H1 (cell line): ENCODE data around the gene KRTAP5-1. TPM values are rescaled to one million over a fixed set of nuclear protein-coding genes. Genes with fewer than 3 reads are reported as not detected.

ENCODE experiments used
- CTCF ChIA-PET: fragments of 300-600 bp; sonication (Branson Sonifier 250); formaldehyde crosslinking; loops from one replicate; lab custom pipeline; 2021; ENCODE audit not compliant: partially characterized antibody; lab: Charles Lee
- POLR2A ChIA-PET: fragments of 300-600 bp; sonication (Branson Sonifier 250); formaldehyde crosslinking; loops from one replicate; lab custom pipeline; 2021; ENCODE audit warnings: inconsistent platforms; ENCODE audit not compliant: partially characterized antibody; lab: Charles Lee
- DNase-seq, 2 experiments: peaks; one replicate each; pipeline versions ENCODE4 v3.0.0 to v3.0.0-alpha.2; 2010 to 2022; ENCODE audit warnings: low spot score in 2 of 2, low read depth in 1 of 2, mixed read lengths in 1 of 2
- FAIRE-seq: peaks from 2 replicates; lab custom pipeline; 2011; peaks lifted over from hg19 to GRCh38; lab: Jason Lieb, UNC
- H2AFZ ChIP-seq: 2 replicates; pipeline ENCODE4 v1.8.1; 2012; ENCODE audit warnings: low read length, inconsistent platforms
- H2AK5ac ChIP-seq: 2 replicates; pipeline ENCODE4 v1.6.1; 2013; ENCODE audit warnings: low read depth, low read length
- H2BK120ac ChIP-seq: replicated peaks from 2 replicates; pipeline ENCODE3; 2013; ENCODE audit warnings: low read depth, low read length, inconsistent platforms
- H2BK12ac ChIP-seq: 2 replicates; pipeline ENCODE4 v1.6.1; 2013; ENCODE audit warnings: low read depth, low read length
- H2BK15ac ChIP-seq: 2 replicates; pipeline ENCODE4 v1.6.1; 2013; ENCODE audit warnings: low read length
- H2BK20ac ChIP-seq: 2 replicates; pipeline ENCODE4 v1.6.1; 2013; ENCODE audit warnings: low read length
- H2BK5ac ChIP-seq: 2 replicates; pipeline ENCODE4 v1.6.1; 2013; ENCODE audit warnings: low read depth, low read length
- H3K14ac ChIP-seq: 2 replicates; pipeline ENCODE4 v1.6.1; 2013; ENCODE audit warnings: inconsistent platforms; ENCODE audit not compliant: insufficient read length
- H3K18ac ChIP-seq: 2 replicates; pipeline ENCODE4 v1.6.1; 2013; ENCODE audit warnings: low read length; ENCODE audit errors: extremely low read depth
- H3K23ac ChIP-seq: 2 replicates; pipeline ENCODE4 v1.6.1; 2013; ENCODE audit warnings: inconsistent platforms; ENCODE audit not compliant: insufficient read length
- H3K23me2 ChIP-seq: 2 replicates; pipeline ENCODE4 v1.6.1; 2013; ENCODE audit warnings: low read depth, low read length
- H3K27ac ChIP-seq: 2 replicates; pipeline ENCODE4 v1.6.1; 2011; ENCODE audit warnings: low read depth, low read length, inconsistent platforms
- H3K27me3 ChIP-seq, 4 experiments: replicated peaks in 1 of 4; 1 replicate in 1 of 4; 2 replicates in 3 of 4; pipeline versions ENCODE4 v1.6.1 to v1.8.1; 2011 to 2013; ENCODE audit warnings: low read length in 3 of 4, mild to moderate bottlenecking in 3 of 4, inconsistent platforms in 2 of 4, mixed read lengths in 2 of 4, moderate library complexity in 1 of 4; ENCODE audit not compliant: control insufficient read depth in 3 of 4, insufficient read depth in 3 of 4; ENCODE audit errors: extremely low read depth in 1 of 4
- H3K36me3 ChIP-seq, 4 experiments: 2 replicates each; pipeline versions ENCODE4 v1.6.1 to v1.8.1; 2011 to 2013; ENCODE audit warnings: mild to moderate bottlenecking in 4 of 4, low read length in 3 of 4, moderate library complexity in 2 of 4, control low read depth in 1 of 4, inconsistent platforms in 1 of 4; ENCODE audit not compliant: insufficient read depth in 4 of 4, control insufficient read depth in 2 of 4
- H3K4ac ChIP-seq: replicated peaks from 2 replicates; pipeline ENCODE3; 2013; ENCODE audit warnings: low read length, low read depth, mixed read lengths, inconsistent platforms; ENCODE audit not compliant: insufficient read length
- H3K4me1 ChIP-seq, 4 experiments: replicated peaks in 1 of 4; 1 replicate in 1 of 4; 2 replicates in 3 of 4; pipeline versions ENCODE4 v1.6.1 to v1.8.1; 2011 to 2013; ENCODE audit warnings: low read length in 3 of 4, inconsistent platforms in 2 of 4, mixed read lengths in 1 of 4; ENCODE audit not compliant: insufficient read depth in 4 of 4, control insufficient read depth in 3 of 4
- H3K4me2 ChIP-seq, 2 experiments: 2 replicates each; pipeline versions ENCODE4 v1.6.1 to v1.8.1; 2011 to 2013; ENCODE audit warnings: low read depth in 2 of 2, low read length in 2 of 2, control low read depth in 1 of 2, inconsistent platforms in 1 of 2, mild to moderate bottlenecking in 1 of 2; ENCODE audit not compliant: insufficient read depth in 1 of 2
- H3K4me3 ChIP-seq, 4 experiments: fragments of 200-600, 300-600 bp in 1 of 4; sonication (generic), shearing (Covaris generic), sonication (Bioruptor Twin) in 1 of 4; 2 replicates each; pipeline versions ENCODE4 v1.5.1 to v1.8.1; 2011 to 2016; ENCODE audit warnings: low read length in 4 of 4, low read depth in 3 of 4, control low read depth in 2 of 4, inconsistent platforms in 2 of 4, mild to moderate bottlenecking in 2 of 4, mixed read lengths in 1 of 4, moderate library complexity in 1 of 4; ENCODE audit not compliant: insufficient read depth in 2 of 4; ENCODE audit errors: extremely low read depth in 1 of 4
- H3K56ac ChIP-seq: replicated peaks from 2 replicates; pipeline ENCODE3; 2013; ENCODE audit warnings: low read depth, mild to moderate bottlenecking, mixed read lengths, low read length, inconsistent platforms; ENCODE audit not compliant: insufficient read length
- H3K79me1 ChIP-seq: 2 replicates; pipeline ENCODE4 v1.6.1; 2013; ENCODE audit warnings: low read depth, low read length, control low read depth
- H3K79me2 ChIP-seq, 2 experiments: 2 replicates each; pipeline versions ENCODE4 v1.6.1 to v1.8.1; 2012 to 2013; ENCODE audit warnings: low read length in 2 of 2, mild to moderate bottlenecking in 2 of 2, inconsistent platforms in 1 of 2; ENCODE audit not compliant: insufficient read depth in 2 of 2, control insufficient read depth in 1 of 2
- H3K9ac ChIP-seq, 4 experiments: replicated peaks in 1 of 4; 1 replicate in 1 of 4; 2 replicates in 3 of 4; pipeline versions ENCODE4 v1.6.1 to v1.8.1; 2011 to 2013; ENCODE audit warnings: low read depth in 3 of 4, low read length in 3 of 4, control low read depth in 2 of 4, mild to moderate bottlenecking in 2 of 4, moderate library complexity in 2 of 4, inconsistent platforms in 1 of 4; ENCODE audit errors: extremely low read depth in 1 of 4
- H3K9me3 ChIP-seq, 2 experiments: 2 replicates each; pipeline versions ENCODE4 v1.6.1 to v1.8.1; 2012 to 2013; ENCODE audit warnings: mild to moderate bottlenecking in 2 of 2, moderate library complexity in 2 of 2, control low read depth in 1 of 2, inconsistent platforms in 1 of 2, low read depth in 1 of 2, low read length in 1 of 2, mixed read lengths in 1 of 2; ENCODE audit not compliant: insufficient read depth in 2 of 2
- H4K20me1 ChIP-seq, 2 experiments: replicated peaks in 1 of 2; 2 replicates each; pipeline versions ENCODE3 to v1.8.1; 2011 to 2013; ENCODE audit warnings: inconsistent platforms in 2 of 2, low read length in 2 of 2, mild to moderate bottlenecking in 1 of 2; ENCODE audit not compliant: insufficient read depth in 2 of 2, control insufficient read depth in 1 of 2
- H4K5ac ChIP-seq: 2 replicates; pipeline ENCODE4 v1.6.1; 2013; ENCODE audit warnings: low read length, low read depth, mixed read lengths, inconsistent platforms; ENCODE audit not compliant: insufficient read length
- H4K8ac ChIP-seq: 2 replicates; pipeline ENCODE4 v1.8.0; 2013; ENCODE audit warnings: mild to moderate bottlenecking, moderate library complexity, low read length, inconsistent platforms; ENCODE audit not compliant: insufficient read depth; ENCODE audit errors: extremely low read depth
- H4K91ac ChIP-seq: replicated peaks from 2 replicates; pipeline ENCODE3; 2013; ENCODE audit warnings: low read length, mixed read lengths, inconsistent platforms; ENCODE audit not compliant: insufficient read length
- RNF2 ChIP-seq: fragments of 200-900, 300-1000 bp; sonication (generic); IDR thresholded peaks from 2 replicates; pipeline ENCODE4 v1.7.1; 2016; ENCODE audit warnings: borderline replicate concordance, low read depth, mild to moderate bottlenecking, antibody characterized with exemption, low read length; ENCODE audit not compliant: poor library complexity, severe bottlenecking; ENCODE audit errors: missing control alignments
- RXRA ChIP-seq: IDR thresholded peaks from 2 replicates; pipeline ENCODE4 v1.6.1; 2011; ENCODE audit warnings: low read depth, mild to moderate bottlenecking, low read length, moderate library complexity; ENCODE audit not compliant: insufficient read depth
- SAP30 ChIP-seq: fragments of 300-600 bp; sonication (generic); IDR thresholded peaks from 2 replicates; pipeline ENCODE4 v1.7.1; 2012; ENCODE audit warnings: low read length, moderate library complexity, mild to moderate bottlenecking, inconsistent platforms; ENCODE audit not compliant: insufficient read depth, insufficient replicate concordance
- SP1 ChIP-seq: IDR thresholded peaks from 2 replicates; pipeline ENCODE4 v1.6.1; 2011; ENCODE audit warnings: low read depth, low read length
- SP4 ChIP-seq: IDR thresholded peaks from 2 replicates; pipeline ENCODE4 v1.6.1; 2012; ENCODE audit warnings: low read length, inconsistent platforms
- YY1 ChIP-seq: IDR thresholded peaks from 2 replicates; pipeline ENCODE4 v1.6.1; 2011; ENCODE audit warnings: low read depth, mild to moderate bottlenecking, low read length
- WGBS, 2 experiments: shearing (Covaris generic) in 1 of 2; methylation state at CpG; one replicate each; pipeline versions ENCODE4 v1.1.6 to v1.1.7; 2013 to 2015; ENCODE audit warnings: low lambda C conversion rate in 2 of 2, mixed read lengths in 2 of 2, inconsistent platforms in 1 of 2, low coverage in 1 of 2, missing lambda C conversion rate in 1 of 2; ENCODE audit not compliant: insufficient replicate concordance in 2 of 2, insufficient coverage in 1 of 2, insufficient read length in 1 of 2; ENCODE audit errors: extremely low coverage in 1 of 2, missing lambda C conversion rate in 1 of 2; 5-methylcytosine and 5-hydroxymethylcytosine counted together
- polyA plus RNA-seq, 7 experiments: library from polyadenylated mRNA; depleted of rRNA in 3 of 7; stranded (reverse) in 5 of 7; unstranded in 2 of 7; fragments of >200 nt in 5 of 7; fragments of 200-250 nt in 2 of 7; gene quantifications; 1 replicate in 5 of 7; 2 replicates in 1 of 7; 4 replicates in 1 of 7; pipeline versions ENCODE4 v1.2.1 to v1.2.3, GENCODE V29; 2011 to 2013; ENCODE audit warnings: missing spikeins in 2 of 7, mixed read lengths in 2 of 7
- total RNA-seq: library from RNA; stranded (reverse); fragmentation: NEBNext Ultra II Directional; extraction: Animal tissue kit (Norgen Biotek cat#: 25700); gene quantifications from 2 replicates; pipeline ENCODE4 v1.2.1, GENCODE V29; 2021

KRTAP5-1 gene
- total and polyA plus RNA-seq, 2 of the 8 experiments (the other 6 are each of a cell fraction or from before 2014, with no cell fraction given) = not detected

DNA sequence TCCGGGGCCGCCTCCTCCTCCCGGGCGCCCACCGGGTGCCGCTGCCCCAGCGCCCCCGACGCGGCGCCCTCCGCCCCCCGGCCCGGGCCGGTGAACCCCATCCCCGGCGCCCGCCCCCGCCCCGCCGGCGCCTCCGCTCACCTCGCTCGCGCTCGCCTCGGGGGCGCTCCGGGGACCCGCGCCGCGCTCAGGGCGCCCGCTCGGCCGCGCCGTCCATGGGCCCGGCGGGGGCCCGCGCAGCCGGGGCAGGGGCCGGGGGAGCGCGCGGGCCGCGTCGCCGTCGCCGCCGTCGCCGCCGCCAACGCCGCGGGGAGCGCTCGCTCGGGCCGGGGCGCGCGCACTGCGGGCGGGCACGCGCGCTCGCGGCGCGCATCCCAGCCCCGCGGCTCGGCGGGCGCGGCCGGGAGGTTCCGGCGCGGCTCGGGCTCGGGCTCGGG is 13.3 kb downstream of the KRTAP5-1 start:
- CTCF ChIA-PET = interaction anchor here (0.7 to 9.1 kb wide), 3 partner anchors 15 to 412 kb away, joined by 3 to 140 read pairs (median 100); no protein-coding TSS in a partner anchor

More for the DNA sequence above, 13.3 kb downstream of the KRTAP5-1 start:
- H2BK120ac ChIP-seq = no peak overlapping the region
- no peak overlapping the region for H2BK12ac ChIP-seq
- no peak overlapping the region for H4K91ac ChIP-seq
- H3K9ac ChIP-seq = no peak overlapping the region
- H3K23ac ChIP-seq = no peak overlapping the region
- no peak overlapping the region for H3K18ac ChIP-seq
- H3K4me1 ChIP-seq = peaks cover 0 to 51% (median 34%) of the 10 kb centered on the region in 4 experiments; a peak in 6 of 7 replicates
- H3K79me1 ChIP-seq = no peaks in the 10 kb centered on the region
- H3K4ac ChIP-seq = no peak overlapping the region
- no peak overlapping the region for H4K8ac ChIP-seq
- no peak overlapping the region for H2AK5ac ChIP-seq
- H3K27me3 ChIP-seq = peaks cover 18 to 54% (median 49%) of the 10 kb centered on the region in 4 experiments
- H3K14ac ChIP-seq = no peak overlapping the region
- H3K23me2 ChIP-seq = no peaks in the 10 kb centered on the region; the same call in 1 of the 2 replicates
- POLR2A ChIA-PET = interaction anchor here (1.0 to 6.9 kb wide), 3 partner anchors 10 to 24 kb away, joined by 3 to 58 read pairs (median 9); no protein-coding TSS in a partner anchor
- DNase-seq (no peak), FAIRE-seq (no peak)
- H4K20me1 ChIP-seq = peaks cover 4 to 20% of the 10 kb centered on the region in 2 experiments
- H3K36me3 ChIP-seq = no peaks in the 10 kb centered on the region
- no peak overlapping the region for H2BK20ac ChIP-seq
- H3K79me2 ChIP-seq = no peaks in the 10 kb centered on the region
- no peaks in the 10 kb centered on the region for H3K9me3 ChIP-seq
- H2BK5ac ChIP-seq = no peak overlapping the region
- WGBS, 2 experiments = no CpG with 5 or more reads among the region's 91 CpGs
- H2BK15ac ChIP-seq = no peak overlapping the region
- no peak overlapping the region for H3K27ac ChIP-seq
- no peak overlapping the region for H3K56ac ChIP-seq
- H2AFZ ChIP-seq = no peak overlapping the region
- H4K5ac ChIP-seq = no peak overlapping the region
- peak overlapping the region; percentile 23 to 63 (median 34); a peak in 6 of 8 replicates for H3K4me3 ChIP-seq
- peak overlapping the region; percentile 53 to 83 for H3K4me2 ChIP-seq
- TF ChIP-seq YY1 (no peak), SP4 (no peak), RXRA (no peak), RNF2 (no peak), SP1 (no peak), SAP30 (no peak)
